Inflammatory macrophage (primary cell): ENCODE results near the gene HCFC1R1.
"Not testable (repeated sequence)": the region's sequence is repeated elsewhere in the genome, so short reads cannot be mapped to it uniquely, and the experiment has no call there.

Source experiments
- DNase-seq, 2 donors: peaks; one replicate each; pipeline ENCODE4 v3.0.0-alpha.2; 2020 to 2022

Gene HCFC1R1

GRCh38 chr16:3057181-3058138 lies 33.7 kb upstream of the HCFC1R1 start:
- no peak for DNase-seq

- no peak for DNase-seq
These were observed 32.8 kb upstream of the HCFC1R1 start for GRCh38 chr16:3056336-3057180.

GRCh38 chr16:3055734-3056115 lies 32.0 kb upstream of the HCFC1R1 start:
- DNase-seq = not testable (repeated sequence)

GRCh38 chr16:3054965-3055733 lies 31.4 kb upstream of the HCFC1R1 start:
- DNase-seq = peak in 1 of 2 donors; percentile 6

- DNase-seq = peak in 1 of 2 donors; percentile 20
These were observed 29.6 kb upstream of the HCFC1R1 start for GRCh38 chr16:3053330-3053710.

- not testable (repeated sequence) for DNase-seq
These were observed 29.0 kb upstream of the HCFC1R1 start for GRCh38 chr16:3052571-3053329.

- DNase-seq = peak; percentile 54 to 75
These were observed 27.8 kb upstream of the HCFC1R1 start for GRCh38 chr16:3051494-3051893.

GRCh38 chr16:3051009-3051408 lies 27.3 kb upstream of the HCFC1R1 start:
- DNase-seq = no peak

- peak; percentile 16 to 34 for DNase-seq
These were observed 26.7 kb upstream of the HCFC1R1 start for GRCh38 chr16:3050487-3050886.

GRCh38 chr16:3049921-3050481 lies 26.3 kb upstream of the HCFC1R1 start:
- DNase-seq = no peak

- no peak for DNase-seq
These were observed 23.6 kb upstream of the HCFC1R1 start for GRCh38 chr16:3047387-3047720.

- DNase-seq = peak in 1 of 2 donors; percentile 4
These were observed 23.1 kb upstream of the HCFC1R1 start for GRCh38 chr16:3046641-3047386.

- DNase-seq = peak in 1 of 2 donors; percentile 56
These were observed 22.3 kb upstream of the HCFC1R1 start, which contains the start of gene MMP25 for GRCh38 chr16:3045758-3046640. Gene MMP25 (plus strand): TSS chr16:3046561. CDS start chr16:3046918, 357 bp downstream.

GRCh38 chr16:3044708-3045107 lies 21.0 kb upstream of the HCFC1R1 start:
- no peak for DNase-seq

- no peak for DNase-seq
These were observed 18.6 kb upstream of the HCFC1R1 start for GRCh38 chr16:3042376-3042775.

GRCh38 chr16:3038896-3039295 lies 15.2 kb upstream of the HCFC1R1 start:
- no peak for DNase-seq

GRCh38 chr16:3038256-3038655 lies 14.5 kb upstream of the HCFC1R1 start:
- no peak for DNase-seq

- no peak for DNase-seq
These were observed 13.1 kb upstream of the HCFC1R1 start, which contains the start of gene BICDL2 for GRCh38 chr16:3036726-3037315. Gene BICDL2 (minus strand): TSS chr16:3036944. CDS start chr16:3035496, 1,448 bp downstream.
